Hepatic stellate cell (primary cell): ENCODE measurements around the gene ARL3.

ENCODE experiments used
- DNase-seq: peaks from one replicate; pipeline ENCODE4 v3.0.0; 2011; ENCODE audit warnings: low spot score

The ARL3 gene

GRCh38 chr10:102651455-102652169 is 62.6 kb downstream of the ARL3 start:
- DNase-seq: no peak

- DNase-seq: no peak
Observed at GRCh38 chr10:102650655-102651454, 63.3 kb downstream of the ARL3 start.

GRCh38 chr10:102649797-102650654 is 64.2 kb downstream of the ARL3 start:
- no peak for DNase-seq

- DNase-seq: no peak
Observed at GRCh38 chr10:102648889-102649796, 65.1 kb downstream of the ARL3 start.

GRCh38 chr10:102648269-102648888 is 65.8 kb downstream of the ARL3 start:
- no peak for DNase-seq

- DNase-seq: no peak
Observed at GRCh38 chr10:102647443-102648268, 66.5 kb downstream of the ARL3 start.

GRCh38 chr10:102646610-102647442 is 67.4 kb downstream of the ARL3 start:
- DNase-seq: no peak

- DNase-seq: peak; percentile 92
Observed at GRCh38 chr10:102645741-102646609, 68.2 kb downstream of the ARL3 start.

GRCh38 chr10:102645388-102645740 is 68.8 kb downstream of the ARL3 start:
- DNase-seq: peak; percentile 68

GRCh38 chr10:102644646-102645387 is 69.4 kb downstream of the ARL3 start:
- no peak for DNase-seq

- no peak for DNase-seq
Observed at GRCh38 chr10:102644066-102644645, 70.0 kb downstream of the ARL3 start, which contains the start of gene TRIM8. TSS of gene TRIM8 (plus strand) at chr10:102644479. CDS start at chr10:102644618, 139 bp downstream.

GRCh38 chr10:102643336-102644065 is 70.7 kb downstream of the ARL3 start:
- DNase-seq: peak; percentile 66

GRCh38 chr10:102642736-102643335 is 71.4 kb downstream of the ARL3 start:
- DNase-seq: no peak

GRCh38 chr10:102641880-102642735 is 72.1 kb downstream of the ARL3 start:
- peak; percentile 94 for DNase-seq

- no peak for DNase-seq
Observed at GRCh38 chr10:102641402-102641801, 72.8 kb downstream of the ARL3 start.
